Ascending aorta (tissue), 2 donors: ENCODE measurements around the gene P3H4. TPM values are rescaled to one million over a fixed set of nuclear protein-coding genes. Genes with fewer than 3 reads are reported as not detected.
"Not testable (repeated sequence)": the region's sequence is repeated elsewhere in the genome, so short reads cannot be mapped to it uniquely, and the experiment has no call there.

ENCODE experiments used
- DNase-seq, 2 donors: peaks; one replicate each; pipeline ENCODE4 v3.0.0-alpha.2; 2019; ENCODE audit warnings: low spot score in 2 of 2
- H3K27ac ChIP-seq, 2 donors: fragments of 200-600 bp; sonication (generic); one replicate each; pipeline ENCODE4 v1.5.1; 2016 to 2017; ENCODE audit warnings: mild to moderate bottlenecking in 1 of 2
- H3K27me3 ChIP-seq: fragments of 200-600 bp; sonication (generic); one replicate; pipeline ENCODE4 v1.5.1; 2017
- H3K36me3 ChIP-seq, 2 donors: fragments of 200-600 bp; sonication (generic); one replicate each; pipeline ENCODE4 v1.5.1; 2016
- H3K4me1 ChIP-seq, 2 donors: fragments of 200-600 bp; sonication (generic); one replicate each; pipeline ENCODE4 v1.5.1; 2016 to 2017; ENCODE audit warnings: mild to moderate bottlenecking in 1 of 2
- H3K4me3 ChIP-seq, 2 donors: fragments of 200-600 bp; sonication (generic); one replicate each; pipeline ENCODE4 v1.5.1; 2016 to 2017; ENCODE audit warnings: mild to moderate bottlenecking in 1 of 2
- H3K9me3 ChIP-seq, 2 donors: fragments of 200-600 bp; sonication (generic); one replicate each; pipeline ENCODE4 v1.5.1; 2016
- intact Hi-C: fragments of 100-400 bp; cut with DNase I; formaldehyde crosslinking; loops from one replicate; pipeline ENCODE4 v1.15.1; 2023
- total RNA-seq: library from RNA; depleted of rRNA; stranded (reverse); fragments of >200 nt; gene quantifications from one replicate; pipeline ENCODE4 v1.1.0, GENCODE V29; 2016
- TF ChIP-seq, protein P1 (sequence below), 3 experiments: fragments of 200-600 bp in 2 of 3; fragments of 450-650 bp in 1 of 3; sonication (generic) in 2 of 3; IDR thresholded peaks; one replicate each; pipeline ENCODE4 v1.5.1; 2016 to 2019; ENCODE audit warnings: antibody characterized with exemption in 3 of 3, mild to moderate bottlenecking in 1 of 3, moderate library complexity in 1 of 3

The P3H4 gene
- total RNA-seq, 1 donor from 2014 or later = 61.4 TPM

- TF ChIP-seq, protein P1, sequence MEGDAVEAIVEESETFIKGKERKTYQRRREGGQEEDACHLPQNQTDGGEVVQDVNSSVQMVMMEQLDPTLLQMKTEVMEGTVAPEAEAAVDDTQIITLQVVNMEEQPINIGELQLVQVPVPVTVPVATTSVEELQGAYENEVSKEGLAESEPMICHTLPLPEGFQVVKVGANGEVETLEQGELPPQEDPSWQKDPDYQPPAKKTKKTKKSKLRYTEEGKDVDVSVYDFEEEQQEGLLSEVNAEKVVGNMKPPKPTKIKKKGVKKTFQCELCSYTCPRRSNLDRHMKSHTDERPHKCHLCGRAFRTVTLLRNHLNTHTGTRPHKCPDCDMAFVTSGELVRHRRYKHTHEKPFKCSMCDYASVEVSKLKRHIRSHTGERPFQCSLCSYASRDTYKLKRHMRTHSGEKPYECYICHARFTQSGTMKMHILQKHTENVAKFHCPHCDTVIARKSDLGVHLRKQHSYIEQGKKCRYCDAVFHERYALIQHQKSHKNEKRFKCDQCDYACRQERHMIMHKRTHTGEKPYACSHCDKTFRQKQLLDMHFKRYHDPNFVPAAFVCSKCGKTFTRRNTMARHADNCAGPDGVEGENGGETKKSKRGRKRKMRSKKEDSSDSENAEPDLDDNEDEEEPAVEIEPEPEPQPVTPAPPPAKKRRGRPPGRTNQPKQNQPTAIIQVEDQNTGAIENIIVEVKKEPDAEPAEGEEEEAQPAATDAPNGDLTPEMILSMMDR (IDR thresholded peaks at IDR 0.05) = peak in 2 of 3 experiments; percentile 20 to 43
- DNase-seq = no peak
- H3K9me3 ChIP-seq = no peaks in the 10 kb centered on the region
- H3K4me1 ChIP-seq = peaks cover 10 to 28% of the 10 kb centered on the region in 2 donors
- H3K27me3 ChIP-seq = no peaks in the 10 kb centered on the region
- H3K36me3 ChIP-seq = no peaks in the 10 kb centered on the region
- peak overlapping the region; percentile 77 to 78 for H3K27ac ChIP-seq
- intact Hi-C loops = no loop called here
- H3K4me3 ChIP-seq = no peak overlapping the region
These were observed 34.6 kb downstream of the P3H4 start for GRCh38 chr17:41777157-41777573.

GRCh38 chr17:41776262-41776900, 35.4 kb downstream of the P3H4 start:
- DNase-seq, intact Hi-C loops, H3K36me3 ChIP-seq, H3K4me3 ChIP-seq, H3K27ac ChIP-seq, H3K9me3 ChIP-seq, H3K27me3 ChIP-seq: not testable (repeated sequence)
- H3K4me1 ChIP-seq = peaks cover 10 to 21% of the 10 kb centered on the region in 2 donors

GRCh38 chr17:41775394-41776226, 36.1 kb downstream of the P3H4 start:
- Histone ChIP-seq H3K27ac (no peak overlapping the region), H3K4me1 (peaks cover 10 to 21% of the 10 kb centered on the region in 2 donors), H3K27me3 (no peaks in the 10 kb centered on the region), H3K36me3 (peaks cover 11% of the 10 kb centered on the region in 2 donors), H3K9me3 (no peaks in the 10 kb centered on the region), H3K4me3 (no peak overlapping the region)
- no peak for DNase-seq
- intact Hi-C loops = no loop called here
- TF ChIP-seq, protein P1 (IDR thresholded peaks at IDR 0.05) = no peak

- TF ChIP-seq, protein P1 (IDR thresholded peaks at IDR 0.05) = no peak
- H3K27ac ChIP-seq = peak overlapping the region in 1 of 2 donors; percentile 16
- no peak for DNase-seq
These were observed 38.0 kb downstream of the P3H4 start for GRCh38 chr17:41773731-41774193.

GRCh38 chr17:41773190-41773588, 38.6 kb downstream of the P3H4 start:
- peak; percentile 21 to 72 for DNase-seq
- TF ChIP-seq, protein P1 (IDR thresholded peaks at IDR 0.05) = no peak
- H3K27ac ChIP-seq = peak overlapping the region in 1 of 2 donors; percentile 16
- peaks cover 10 to 19% of the 10 kb centered on the region in 2 donors for H3K4me1 ChIP-seq
- H3K36me3 ChIP-seq = peaks cover 34% of the 10 kb centered on the region in 2 donors
- no peaks in the 10 kb centered on the region for H3K27me3 ChIP-seq
- no peak overlapping the region for H3K4me3 ChIP-seq
- no peaks in the 10 kb centered on the region for H3K9me3 ChIP-seq
- intact Hi-C loops = loop anchor here (2.0 kb wide), 2 partner anchors 14 to 28 kb away; partner anchors contain the start of gene JUP

More at GRCh38 chr17:41773731-41774193, 38.0 kb downstream of the P3H4 start:
- intact Hi-C loops = loop anchor here (2.0 kb wide), 2 partner anchors 13 to 27 kb away; partner anchors contain the start of gene JUP
- H3K27me3 ChIP-seq = no peaks in the 10 kb centered on the region
- H3K4me1 ChIP-seq = peaks cover 10 to 21% of the 10 kb centered on the region in 2 donors
- no peaks in the 10 kb centered on the region for H3K9me3 ChIP-seq
- no peak overlapping the region for H3K4me3 ChIP-seq
- peaks cover 28% of the 10 kb centered on the region in 2 donors for H3K36me3 ChIP-seq
